GM21717 (cell line): ENCODE measurements around the gene HOXA4.

ENCODE experiments used
- ATAC-seq: cut with Tn5 transposase; IDR thresholded peaks from one replicate; pipeline ENCODE4 v1.9.1; 2021; ENCODE audit warnings: mild to moderate bottlenecking, moderate library complexity; ENCODE audit not compliant: unreplicated experiment

HOXA4 gene

DNA sequence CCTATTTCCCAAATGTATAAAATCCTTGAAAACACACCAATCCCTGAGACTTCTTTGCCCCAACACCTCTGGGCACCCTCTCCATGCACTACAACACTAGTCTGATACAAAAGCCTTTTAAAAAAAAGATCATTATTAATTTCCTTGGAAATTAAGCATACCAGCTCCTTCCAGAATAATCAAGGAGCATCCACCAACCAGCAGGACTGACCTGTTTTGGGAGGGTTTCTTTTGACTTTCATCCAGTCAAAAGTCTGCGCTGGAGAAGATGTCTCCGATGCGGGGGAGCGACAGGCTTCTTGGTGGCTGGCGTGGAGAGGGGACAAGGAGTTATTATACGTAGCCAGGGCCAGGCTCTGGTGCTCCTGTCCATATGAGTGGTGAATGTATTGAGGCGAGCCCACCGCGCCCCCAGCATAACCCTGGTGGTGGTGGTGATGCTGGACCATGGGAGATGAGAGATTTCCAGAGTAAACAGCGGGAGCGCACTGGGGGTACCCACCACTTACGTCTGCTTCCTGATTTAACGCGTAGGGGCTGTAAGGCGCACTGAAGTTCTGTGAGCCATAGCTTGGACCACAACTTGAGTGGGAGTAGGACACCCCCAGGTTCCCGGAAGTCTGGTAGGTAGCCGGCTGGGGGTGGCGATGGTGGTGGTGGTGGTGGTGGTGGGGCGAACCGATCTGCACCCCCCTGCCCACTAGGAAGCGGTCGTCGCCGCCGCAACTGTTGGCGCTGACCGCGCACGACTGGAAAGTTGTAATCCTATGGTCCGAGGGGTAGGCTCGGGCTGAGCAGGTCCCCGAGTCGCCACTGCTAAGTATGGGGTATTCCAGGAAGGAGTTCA is 35.3 kb downstream of the HOXA4 start:
- no peak for ATAC-seq

DNA sequence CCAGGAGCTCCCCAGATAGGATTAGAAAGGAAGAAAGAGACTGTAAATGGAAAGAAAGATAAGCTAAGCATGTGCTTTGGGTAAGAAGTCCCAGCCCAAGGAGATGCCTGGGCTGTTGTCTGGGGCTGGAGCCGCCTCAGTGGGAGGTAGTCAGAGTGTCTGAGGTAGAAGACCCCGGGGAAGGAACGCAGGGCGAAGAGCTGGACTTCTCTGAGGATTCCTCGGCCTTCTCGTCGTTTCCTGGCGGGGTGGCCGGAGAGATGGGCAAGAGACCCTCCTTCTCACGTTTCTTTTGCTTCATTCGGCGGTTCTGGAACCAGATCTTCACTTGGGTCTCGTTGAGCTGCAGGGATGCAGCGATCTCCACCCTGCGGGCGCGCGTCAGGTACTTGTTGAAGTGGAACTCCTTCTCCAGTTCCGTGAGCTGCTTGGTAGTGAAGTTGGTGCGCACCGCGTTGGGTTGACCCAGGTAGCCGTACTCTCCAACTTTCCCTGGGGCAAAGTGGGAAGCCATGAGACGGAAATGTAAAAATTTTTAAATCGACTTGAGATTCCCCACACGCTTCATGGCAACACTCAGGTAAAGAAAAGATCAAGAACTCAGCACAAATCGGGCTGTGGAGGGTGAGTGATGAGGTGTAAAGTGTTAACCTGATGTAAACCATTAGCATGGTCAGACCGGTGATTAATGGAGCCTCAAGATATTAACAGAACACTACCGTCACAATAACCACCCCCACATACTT is 36.1 kb downstream of the HOXA4 start:
- ATAC-seq = no peak

GRCh38 chr7:27093184-27093895 is 37.2 kb downstream of the HOXA4 start:
- ATAC-seq = no peak

- ATAC-seq = no peak
Observed at GRCh38 chr7:27092819-27093110, 37.8 kb downstream of the HOXA4 start.

- ATAC-seq = no peak
Observed at GRCh38 chr7:27091941-27092818, 38.4 kb downstream of the HOXA4 start.

GRCh38 chr7:27091105-27091504 is 39.5 kb downstream of the HOXA4 start:
- ATAC-seq = no peak

- ATAC-seq = no peak
Observed at GRCh38 chr7:27088002-27088922, 42.3 kb downstream of the HOXA4 start.

- no peak for ATAC-seq
Observed at GRCh38 chr7:27083646-27084045, 46.9 kb downstream of the HOXA4 start.

DNA sequence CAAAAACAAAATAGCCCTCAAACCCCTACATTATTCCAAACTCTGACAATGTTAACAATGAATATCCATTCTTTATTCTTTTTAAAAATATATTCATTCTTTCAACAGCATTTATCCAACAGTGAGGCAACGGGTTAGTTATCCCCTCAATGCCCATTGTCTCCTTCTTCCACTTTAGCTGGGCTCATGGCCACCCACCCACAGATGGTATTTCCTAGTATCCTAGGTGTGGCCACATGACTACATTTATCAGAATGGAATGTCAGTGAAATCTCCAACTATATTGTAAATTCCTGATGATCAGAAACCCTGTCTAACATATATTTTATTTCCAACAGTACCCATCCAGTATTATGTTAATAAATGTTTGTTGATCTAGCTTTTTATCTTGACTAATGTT is 48.4 kb downstream of the HOXA4 start:
- no peak for ATAC-seq

DNA sequence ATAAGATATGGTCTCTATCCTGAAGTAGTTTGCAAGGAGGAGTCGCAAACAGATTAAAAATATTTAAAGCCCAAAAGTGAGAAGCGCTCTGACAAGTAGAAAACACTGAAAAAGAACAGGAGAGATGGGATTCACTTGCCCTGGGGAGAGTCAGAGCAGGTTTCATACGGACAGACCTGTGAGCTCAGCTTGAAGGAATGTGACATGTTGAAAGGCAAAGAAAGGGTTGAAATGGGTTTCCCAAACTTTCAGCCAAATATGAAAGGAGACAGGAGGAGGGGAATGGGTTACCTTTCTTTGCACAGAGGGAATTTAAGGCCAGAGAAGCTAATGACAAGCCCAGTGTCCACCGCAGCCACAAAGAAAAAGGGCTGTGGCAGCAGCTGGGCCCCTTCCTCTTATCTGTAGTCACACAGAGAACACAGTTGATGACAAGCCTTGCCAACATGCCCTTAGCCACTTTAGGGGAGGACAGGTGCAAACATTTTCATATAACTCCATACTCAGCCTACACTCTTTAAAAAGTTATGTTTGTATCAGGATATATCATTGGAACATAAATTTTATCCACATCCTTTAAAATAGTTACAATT is 49.6 kb downstream of the HOXA4 start:
- ATAC-seq = no peak

- no peak for ATAC-seq
Observed at GRCh38 chr7:27079234-27079975, 51.2 kb downstream of the HOXA4 start.

GRCh38 chr7:27078616-27079233 is 51.8 kb downstream of the HOXA4 start:
- ATAC-seq = no peak
